ENCODE results near the gene CDH4. TPM values are rescaled to one million over a fixed set of nuclear protein-coding genes. Genes with fewer than 3 reads are reported as not detected.

Gene CDH4
- polyA plus RNA-seq, 1 donor (not counting 4 experiments of a cell fraction or from before 2014, with no cell fraction given) = 2.2 TPM

DNA sequence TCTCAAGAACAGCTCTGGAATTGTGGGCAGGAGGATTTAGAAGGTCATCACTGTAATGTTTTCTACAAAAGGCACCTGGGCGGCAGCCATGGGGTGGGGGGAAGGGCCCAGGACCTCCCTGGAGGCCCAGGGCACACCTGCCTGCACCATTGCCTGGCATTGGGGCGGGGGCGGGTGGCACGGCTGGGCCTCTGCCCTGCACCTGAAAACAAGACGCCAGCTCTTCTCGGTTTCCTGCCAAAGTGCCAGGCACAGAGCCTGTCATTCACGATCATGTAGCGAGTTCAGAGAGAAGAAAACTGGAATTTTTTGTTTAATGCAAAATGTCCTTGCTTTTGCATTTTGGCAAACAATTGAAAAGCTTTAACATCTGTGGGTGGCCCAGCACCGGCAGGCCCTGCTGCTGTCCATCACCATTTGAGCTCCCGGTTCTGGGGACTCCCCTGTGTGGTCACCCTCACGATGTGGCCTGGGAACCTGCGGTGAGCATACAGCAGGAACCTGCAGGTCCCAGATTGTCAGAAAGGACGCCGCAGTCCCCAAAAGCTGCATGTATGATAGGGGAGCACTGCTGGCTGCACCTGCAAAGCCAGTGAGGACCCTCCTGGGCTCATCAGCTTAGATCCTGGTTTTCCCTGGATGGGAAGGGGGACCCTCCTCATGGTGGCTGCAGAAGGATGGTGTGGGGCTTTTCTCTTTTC lies 262.9 kb downstream of the CDH4 start:
- Histone ChIP-seq H3K27ac (ENCODE audit: control insufficient read depth, insufficient read depth, low read length) (no peak overlapping the region), H3K36me3 (ENCODE audit: control insufficient read depth in 2 of 2, extremely low read depth in 1 of 2, insufficient read depth in 2 of 2, low read length in 2 of 2) (no peaks in the 10 kb centered on the region), H3K4me2 (ENCODE audit: control insufficient read depth, extremely low read depth, insufficient read depth, low read depth, low read length) (no peak overlapping the region), H3K9me1 (ENCODE audit: control insufficient read depth, extremely low read depth, insufficient read depth, low read length) (no peaks in the 10 kb centered on the region), H3K4me3 (ENCODE audit: control insufficient read depth in 2 of 3, extremely low read depth in 1 of 3, insufficient read depth in 2 of 3, low read depth in 1 of 3, low read length in 3 of 3) (no peak overlapping the region), H3K9ac (ENCODE audit: control insufficient read depth, extremely low read depth, insufficient read depth, low read length) (no peak overlapping the region), H3K79me2 (ENCODE audit: control insufficient read depth, insufficient read depth, low read length) (no peaks in the 10 kb centered on the region), H3K27me3 (ENCODE audit: control insufficient read depth, extremely low read depth, insufficient read depth, low read length) (no peaks in the 10 kb centered on the region), H4K20me1 (ENCODE audit: control insufficient read depth, extremely low read depth, insufficient read depth, low read length) (no peaks in the 10 kb centered on the region), H3K9me3 (ENCODE audit: control insufficient read depth, low read depth, low read length) (no peaks in the 10 kb centered on the region), H3K4me1 (ENCODE audit: control insufficient read depth, extremely low read depth, insufficient read depth, low read length) (no peaks in the 10 kb centered on the region), H2AFZ (ENCODE audit: control insufficient read depth, low read length) (no peak overlapping the region)
- no peak for FAIRE-seq
- DNase-seq (ENCODE audit: low read depth, low spot score) = no peak
- dilution Hi-C loops (cut with MboI; ENCODE audit: extremely low pct_ligation_motif_present, low sequenced_read_pairs) = no loop called here
- TF ChIP-seq, protein P1, sequence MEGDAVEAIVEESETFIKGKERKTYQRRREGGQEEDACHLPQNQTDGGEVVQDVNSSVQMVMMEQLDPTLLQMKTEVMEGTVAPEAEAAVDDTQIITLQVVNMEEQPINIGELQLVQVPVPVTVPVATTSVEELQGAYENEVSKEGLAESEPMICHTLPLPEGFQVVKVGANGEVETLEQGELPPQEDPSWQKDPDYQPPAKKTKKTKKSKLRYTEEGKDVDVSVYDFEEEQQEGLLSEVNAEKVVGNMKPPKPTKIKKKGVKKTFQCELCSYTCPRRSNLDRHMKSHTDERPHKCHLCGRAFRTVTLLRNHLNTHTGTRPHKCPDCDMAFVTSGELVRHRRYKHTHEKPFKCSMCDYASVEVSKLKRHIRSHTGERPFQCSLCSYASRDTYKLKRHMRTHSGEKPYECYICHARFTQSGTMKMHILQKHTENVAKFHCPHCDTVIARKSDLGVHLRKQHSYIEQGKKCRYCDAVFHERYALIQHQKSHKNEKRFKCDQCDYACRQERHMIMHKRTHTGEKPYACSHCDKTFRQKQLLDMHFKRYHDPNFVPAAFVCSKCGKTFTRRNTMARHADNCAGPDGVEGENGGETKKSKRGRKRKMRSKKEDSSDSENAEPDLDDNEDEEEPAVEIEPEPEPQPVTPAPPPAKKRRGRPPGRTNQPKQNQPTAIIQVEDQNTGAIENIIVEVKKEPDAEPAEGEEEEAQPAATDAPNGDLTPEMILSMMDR (optimal IDR thresholded peaks at IDR 0.05 in 1 of 3, IDR thresholded peaks at IDR 0.05 in 1 of 3, conservative IDR thresholded peaks at IDR 0.05 in 1 of 3; ENCODE audit: extremely low read depth in 1 of 3, insufficient read depth in 2 of 3, low read length in 3 of 3) = no peak
- TF ChIP-seq EZH2 (IDR thresholded peaks at IDR 0.05; ENCODE audit: low read length) = no peak

DNA sequence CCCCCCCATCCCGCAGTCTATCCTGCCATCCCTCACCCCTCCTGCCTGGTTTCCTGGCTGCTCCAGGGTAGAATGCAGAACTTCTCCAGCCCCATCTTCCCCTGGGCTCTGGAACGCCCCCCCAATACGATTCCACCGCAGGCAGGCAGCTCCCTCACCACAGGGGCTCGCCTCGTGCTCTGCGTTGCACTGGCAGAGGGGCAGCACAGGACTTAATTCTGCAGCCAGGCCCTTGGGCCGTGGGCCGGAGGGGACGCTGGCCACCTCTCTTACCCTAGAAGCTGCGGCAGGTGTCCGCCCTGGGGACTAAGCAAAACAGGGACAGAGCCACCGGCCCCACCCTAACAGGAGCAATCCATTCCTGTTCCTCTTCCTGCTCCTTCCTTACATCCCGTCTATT lies 263.9 kb downstream of the CDH4 start:
- Histone ChIP-seq H2AFZ (ENCODE audit: control insufficient read depth, low read length) (no peak overlapping the region), H3K27ac (ENCODE audit: control insufficient read depth, insufficient read depth, low read length) (no peak overlapping the region), H3K9me1 (ENCODE audit: control insufficient read depth, extremely low read depth, insufficient read depth, low read length) (no peaks in the 10 kb centered on the region), H3K36me3 (ENCODE audit: control insufficient read depth in 2 of 2, extremely low read depth in 1 of 2, insufficient read depth in 2 of 2, low read length in 2 of 2) (no peaks in the 10 kb centered on the region), H3K9ac (ENCODE audit: control insufficient read depth, extremely low read depth, insufficient read depth, low read length) (no peak overlapping the region), H3K9me3 (ENCODE audit: control insufficient read depth, low read depth, low read length) (no peaks in the 10 kb centered on the region), H3K79me2 (ENCODE audit: control insufficient read depth, insufficient read depth, low read length) (no peaks in the 10 kb centered on the region), H3K4me3 (ENCODE audit: control insufficient read depth in 2 of 3, extremely low read depth in 1 of 3, insufficient read depth in 2 of 3, low read depth in 1 of 3, low read length in 3 of 3) (no peak overlapping the region), H3K27me3 (ENCODE audit: control insufficient read depth, extremely low read depth, insufficient read depth, low read length) (no peaks in the 10 kb centered on the region), H3K4me2 (ENCODE audit: control insufficient read depth, extremely low read depth, insufficient read depth, low read depth, low read length) (no peak overlapping the region), H3K4me1 (ENCODE audit: control insufficient read depth, extremely low read depth, insufficient read depth, low read length) (no peaks in the 10 kb centered on the region), H4K20me1 (ENCODE audit: control insufficient read depth, extremely low read depth, insufficient read depth, low read length) (peaks cover 6% of the 10 kb centered on the region)
- DNase-seq (ENCODE audit: low read depth, low spot score) (no peak), FAIRE-seq (no peak)
- dilution Hi-C loops (cut with MboI; ENCODE audit: extremely low pct_ligation_motif_present, low sequenced_read_pairs) = no loop called here
- TF ChIP-seq, protein P1 (optimal IDR thresholded peaks at IDR 0.05 in 1 of 3, IDR thresholded peaks at IDR 0.05 in 1 of 3, conservative IDR thresholded peaks at IDR 0.05 in 1 of 3; ENCODE audit: extremely low read depth in 1 of 3, insufficient read depth in 2 of 3, low read length in 3 of 3) = no peak
- no peak for TF ChIP-seq EZH2 (IDR thresholded peaks at IDR 0.05; ENCODE audit: low read length)

Data from keratinocyte (primary cell).